SK-MEL-5 (cell line): ENCODE data around the gene SSBP2. TPM values are rescaled to one million over a fixed set of nuclear protein-coding genes. Genes with fewer than 3 reads are reported as not detected.

Experiments
- DNase-seq: peaks from one replicate; pipeline ENCODE4 v3.0.0-alpha.2; 2016; ENCODE audit warnings: low read depth, low spot score
- in situ Hi-C: cut with HindIII; loops from 2 replicates; pipeline ENCODE4 v1.10.0; 2016; ENCODE audit warnings: low sequenced_read_pairs, high pct_unique_total_duplicates, low pct_unique_long_range_greater_than_20kb
- total RNA-seq: library from RNA; depleted of rRNA; stranded (reverse); fragments of >200 nt; shearing (Covaris generic); gene quantifications from 2 replicates; pipeline ENCODE4 v1.2.3, GENCODE V29; 2014; rRNA removed

The SSBP2 gene
- total RNA-seq, 1 experiment from 2014 or later = 4.0 TPM

GRCh38 chr5:81363093-81363871, 387.6 kb downstream of the SSBP2 start:
- DNase-seq = no peak
- in situ Hi-C loops = no loop called here

Other genes starting within 250 kb of the SSBP2 start
- gene ATG10, start 220.9 kb upstream of the SSBP2 start, total RNA-seq = 7.1 and 10.0 TPM in 2 replicates